MM.1S (cell line): ENCODE measurements around the gene CDK5RAP1.

ENCODE experiments used
- EZH2 ChIP-seq: fragments of 300-600 bp; sonication (generic); optimal IDR thresholded peaks from 2 replicates; pipeline ENCODE3; 2017; ENCODE audit warnings: low read depth, mild to moderate bottlenecking, antibody characterized with exemption, low read length, mixed read lengths
- EZH2phosphoT487 ChIP-seq: fragments of 300-600 bp; sonication (generic); IDR thresholded peaks from 2 replicates; pipeline ENCODE4 v1.6.1; 2018; ENCODE audit warnings: antibody characterized with exemption, low read length
- TF ChIP-seq, protein P1 (sequence below): fragments of 300-600 bp; sonication (generic); IDR thresholded peaks from 2 replicates; pipeline ENCODE4 v1.5.1; 2016; ENCODE audit warnings: antibody characterized with exemption, low read length, mixed read lengths

DNA sequence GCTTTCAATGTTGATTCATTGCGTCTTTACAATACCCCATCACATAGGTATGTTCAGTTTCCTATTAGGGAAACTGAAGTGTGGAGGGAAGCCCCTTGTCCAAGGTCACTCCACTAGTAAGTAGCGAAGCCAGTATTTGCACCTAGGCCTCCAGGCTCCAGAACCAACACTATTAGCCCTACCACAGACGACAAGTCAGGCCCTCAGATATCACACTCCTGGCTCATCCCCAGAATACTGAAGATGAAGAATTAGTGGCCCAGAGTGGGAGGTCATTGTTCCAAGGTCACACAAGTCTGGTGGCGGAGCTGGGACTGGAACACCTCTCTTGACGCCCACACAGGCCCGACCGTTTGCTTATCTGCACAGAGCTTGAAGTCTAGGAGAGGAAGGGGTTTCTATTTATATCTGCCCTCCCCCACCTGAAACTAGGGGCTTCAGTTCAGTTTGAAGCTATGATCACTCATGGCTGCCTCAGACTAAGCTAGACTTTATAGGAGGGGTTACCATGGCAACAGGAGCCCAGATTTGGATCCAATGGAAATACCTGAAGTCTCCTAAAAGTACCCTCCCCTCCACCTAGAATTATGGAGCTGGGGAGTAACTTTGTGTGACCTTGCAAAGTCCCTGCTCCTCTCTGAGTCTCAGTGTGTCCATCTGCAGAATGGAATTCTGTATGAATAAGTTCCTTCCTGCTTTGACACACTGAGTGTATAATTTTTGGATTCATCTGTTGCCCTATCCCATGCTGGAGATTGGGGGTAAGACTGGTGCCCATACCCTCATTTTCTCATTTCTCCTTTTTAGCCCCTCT lies 40.0 kb upstream of the CDK5RAP1 start:
- TF ChIP-seq EZH2phosphoT487 (no peak), EZH2 (no peak)
- TF ChIP-seq, protein P1, sequence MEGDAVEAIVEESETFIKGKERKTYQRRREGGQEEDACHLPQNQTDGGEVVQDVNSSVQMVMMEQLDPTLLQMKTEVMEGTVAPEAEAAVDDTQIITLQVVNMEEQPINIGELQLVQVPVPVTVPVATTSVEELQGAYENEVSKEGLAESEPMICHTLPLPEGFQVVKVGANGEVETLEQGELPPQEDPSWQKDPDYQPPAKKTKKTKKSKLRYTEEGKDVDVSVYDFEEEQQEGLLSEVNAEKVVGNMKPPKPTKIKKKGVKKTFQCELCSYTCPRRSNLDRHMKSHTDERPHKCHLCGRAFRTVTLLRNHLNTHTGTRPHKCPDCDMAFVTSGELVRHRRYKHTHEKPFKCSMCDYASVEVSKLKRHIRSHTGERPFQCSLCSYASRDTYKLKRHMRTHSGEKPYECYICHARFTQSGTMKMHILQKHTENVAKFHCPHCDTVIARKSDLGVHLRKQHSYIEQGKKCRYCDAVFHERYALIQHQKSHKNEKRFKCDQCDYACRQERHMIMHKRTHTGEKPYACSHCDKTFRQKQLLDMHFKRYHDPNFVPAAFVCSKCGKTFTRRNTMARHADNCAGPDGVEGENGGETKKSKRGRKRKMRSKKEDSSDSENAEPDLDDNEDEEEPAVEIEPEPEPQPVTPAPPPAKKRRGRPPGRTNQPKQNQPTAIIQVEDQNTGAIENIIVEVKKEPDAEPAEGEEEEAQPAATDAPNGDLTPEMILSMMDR: no peak
